WTC11 (cell line): ENCODE data around the gene SQOR. TPM values are rescaled to one million over a fixed set of nuclear protein-coding genes. Genes with fewer than 3 reads are reported as not detected.

ENCODE experiments used
- ATAC-seq: fragments of 200-7000 bp; cut with Tn5 transposase; 2 replicates; pipeline ENCODE4 v1.10.0; 2021; ENCODE audit warnings: mild to moderate bottlenecking, moderate library complexity
- Bru-seq: library from RNA; stranded (reverse); fragments of 400-500 nt; gene quantifications from one replicate; lab custom pipeline; 2021; lab: Mats Ljungman, UMichigan
- CTCF ChIA-PET: fragments of 300-600 bp; sonication (Branson Sonifier 250); formaldehyde crosslinking; loops from one replicate; lab custom pipeline; 2021; ENCODE audit warnings: antibody characterized with exemption; lab: Charles Lee
- POLR2A ChIA-PET: fragments of 350-600 bp; sonication (Branson Sonifier 250); formaldehyde crosslinking; loops from one replicate; lab custom pipeline; 2021; ENCODE audit warnings: antibody characterized with exemption; lab: Charles Lee
- DNase-seq: peaks from one replicate; pipeline ENCODE4 v3.0.0; 2021; ENCODE audit warnings: low spot score
- H3K27ac Mint-ChIP-seq: 2 replicates; pipeline ENCODE4 v1.8.0; 2021; ENCODE audit warnings: mixed read lengths
- H3K27me3 Mint-ChIP-seq: 2 replicates; pipeline ENCODE4 v1.8.0; 2021; ENCODE audit warnings: low read depth, mild to moderate bottlenecking, moderate library complexity, mixed read lengths
- H3K36me3 Mint-ChIP-seq: 2 replicates; pipeline ENCODE4 v1.8.0; 2021; ENCODE audit warnings: mixed read lengths
- H3K4me1 Mint-ChIP-seq: 2 replicates; pipeline ENCODE4 v1.8.0; 2022; ENCODE audit warnings: mixed read lengths
- H3K4me3 Mint-ChIP-seq: 2 replicates; pipeline ENCODE4 v1.8.0; 2021; ENCODE audit warnings: mild to moderate bottlenecking, moderate library complexity, mixed read lengths
- H3K9me3 Mint-ChIP-seq: 2 replicates; pipeline ENCODE4 v1.8.0; 2021; ENCODE audit warnings: mixed read lengths
- ATF1 ChIP-seq: sonication (generic); formaldehyde crosslinking; IDR thresholded peaks from 2 replicates; pipeline ENCODE4 v1.8.1; 2023; ENCODE audit warnings: mild to moderate bottlenecking, moderate library complexity, missing genetic modification reagents
- CREM ChIP-seq: sonication (generic); formaldehyde crosslinking; IDR thresholded peaks from 2 replicates; pipeline ENCODE4 v1.8.1; 2022; ENCODE audit warnings: mild to moderate bottlenecking, missing genetic modification reagents, moderate library complexity
- JAZF1 ChIP-seq: fragments of 250-450 bp; sonication (Bioruptor Pico); IDR thresholded peaks from 2 replicates; pipeline ENCODE4 v1.9.0; 2021; ENCODE audit warnings: moderate library complexity, mild to moderate bottlenecking, inconsistent platforms
- KAT7 ChIP-seq: sonication (generic); formaldehyde crosslinking; IDR thresholded peaks from 2 replicates; pipeline ENCODE4 v1.8.1; 2023; ENCODE audit warnings: missing genetic modification reagents, mild to moderate bottlenecking, borderline replicate concordance
- MXD4 ChIP-seq: fragments of 250-450 bp; sonication (Bioruptor Pico); IDR thresholded peaks from 2 replicates; pipeline ENCODE4 v1.8.0; 2021; ENCODE audit warnings: mild to moderate bottlenecking, moderate library complexity, borderline replicate concordance
- OVOL2 ChIP-seq: fragments of 250-450 bp; sonication (Bioruptor Pico); IDR thresholded peaks from 2 replicates; pipeline ENCODE4 v1.9.0; 2021; ENCODE audit warnings: mild to moderate bottlenecking, borderline replicate concordance
- SMAD3 ChIP-seq: sonication (generic); formaldehyde crosslinking; IDR thresholded peaks from 2 replicates; pipeline ENCODE4 v1.8.0; 2022; ENCODE audit warnings: missing genetic modification reagents, mild to moderate bottlenecking, borderline replicate concordance
- SOX15 ChIP-seq: fragments of 250-450 bp; sonication (Bioruptor Pico); IDR thresholded peaks from 2 replicates; pipeline ENCODE4 v1.9.0; 2021; ENCODE audit warnings: mild to moderate bottlenecking
- TP53 ChIP-seq: sonication (generic); formaldehyde crosslinking; IDR thresholded peaks from 2 replicates; pipeline ENCODE4 v1.8.1; 2023; ENCODE audit warnings: mild to moderate bottlenecking, missing genetic modification reagents
- ZBTB43 ChIP-seq: sonication (generic); formaldehyde crosslinking; IDR thresholded peaks from 2 replicates; pipeline ENCODE4 v1.8.1; 2023; ENCODE audit warnings: mild to moderate bottlenecking, missing genetic modification reagents
- ZNF232 ChIP-seq: sonication (generic); formaldehyde crosslinking; IDR thresholded peaks from 2 replicates; pipeline ENCODE4 v1.8.0; 2022; ENCODE audit warnings: mild to moderate bottlenecking, missing genetic modification reagents
- ZNF263 ChIP-seq: sonication (generic); formaldehyde crosslinking; IDR thresholded peaks from 2 replicates; pipeline ENCODE4 v1.8.1; 2022; ENCODE audit warnings: low read depth, mild to moderate bottlenecking, moderate library complexity, missing genetic modification reagents
- ZNF416 ChIP-seq: fragments of 250-450 bp; sonication (Bioruptor Pico); IDR thresholded peaks from 2 replicates; pipeline ENCODE4 v1.9.0; 2021; ENCODE audit warnings: mild to moderate bottlenecking, inconsistent platforms
- ZNF423 ChIP-seq: fragments of 250-450 bp; sonication (Bioruptor Pico); IDR thresholded peaks from 2 replicates; pipeline ENCODE4 v2.1.2; 2022; ENCODE audit warnings: mild to moderate bottlenecking, moderate library complexity
- ZNF425 ChIP-seq: fragments of 250-450 bp; sonication (Bioruptor Pico); conservative IDR thresholded peaks from 2 replicates; pipeline ENCODE4 v1.9.0; 2021; ENCODE audit warnings: mild to moderate bottlenecking
- long read RNA-seq, 3 experiments: library from RNA in 1 of 3; library from capped mRNA in 1 of 3; library from polyadenylated mRNA in 1 of 3; unstranded in 2 of 3; stranded (forward) in 1 of 3; transcript quantifications; one replicate each; pipeline ENCODE4 v2.0.0, GENCODE V29; 2021
- total RNA-seq: library from RNA; stranded (reverse); gene quantifications from 3 replicates; pipeline ENCODE4 v1.2.3, GENCODE V29; 2021
- TF ChIP-seq, protein P1 (sequence below): sonication (generic); formaldehyde crosslinking; IDR thresholded peaks from 2 replicates; pipeline ENCODE4 v1.8.0; 2022; ENCODE audit warnings: mild to moderate bottlenecking, missing genetic modification reagents
- TF ChIP-seq, protein P2 (sequence below): fragments of 250-450 bp; sonication (Bioruptor Pico); IDR thresholded peaks from 2 replicates; pipeline ENCODE4 v1.9.0; 2021; ENCODE audit warnings: moderate library complexity, mild to moderate bottlenecking, inconsistent platforms, borderline replicate concordance
- TF ChIP-seq, protein P3 (sequence below): fragments of 250-450 bp; sonication (Bioruptor Pico); IDR thresholded peaks from 2 replicates; pipeline ENCODE4 v2.1.2; 2022; ENCODE audit warnings: mild to moderate bottlenecking, moderate library complexity
- TF ChIP-seq, protein P4 (sequence below): sonication (generic); formaldehyde crosslinking; IDR thresholded peaks from 2 replicates; pipeline ENCODE4 v1.8.1; 2023; ENCODE audit warnings: mild to moderate bottlenecking, missing genetic modification reagents

SQOR gene
- total RNA-seq (0.44 to 0.72 TPM (median 0.69 TPM) in 3 replicates), Bru-seq, nascent RNA (percentile 3 among the genes with signal in this experiment)
- long read RNA-seq, experiment 1: 0 reads
- long read RNA-seq, experiment 2: 0 reads
- long read RNA-seq, experiment 3, partial matches to known transcripts: 0 of 3 reads
- long read RNA-seq, experiment 3, other reads (novel, unspliced or antisense): 2 of 3 reads

DNA sequence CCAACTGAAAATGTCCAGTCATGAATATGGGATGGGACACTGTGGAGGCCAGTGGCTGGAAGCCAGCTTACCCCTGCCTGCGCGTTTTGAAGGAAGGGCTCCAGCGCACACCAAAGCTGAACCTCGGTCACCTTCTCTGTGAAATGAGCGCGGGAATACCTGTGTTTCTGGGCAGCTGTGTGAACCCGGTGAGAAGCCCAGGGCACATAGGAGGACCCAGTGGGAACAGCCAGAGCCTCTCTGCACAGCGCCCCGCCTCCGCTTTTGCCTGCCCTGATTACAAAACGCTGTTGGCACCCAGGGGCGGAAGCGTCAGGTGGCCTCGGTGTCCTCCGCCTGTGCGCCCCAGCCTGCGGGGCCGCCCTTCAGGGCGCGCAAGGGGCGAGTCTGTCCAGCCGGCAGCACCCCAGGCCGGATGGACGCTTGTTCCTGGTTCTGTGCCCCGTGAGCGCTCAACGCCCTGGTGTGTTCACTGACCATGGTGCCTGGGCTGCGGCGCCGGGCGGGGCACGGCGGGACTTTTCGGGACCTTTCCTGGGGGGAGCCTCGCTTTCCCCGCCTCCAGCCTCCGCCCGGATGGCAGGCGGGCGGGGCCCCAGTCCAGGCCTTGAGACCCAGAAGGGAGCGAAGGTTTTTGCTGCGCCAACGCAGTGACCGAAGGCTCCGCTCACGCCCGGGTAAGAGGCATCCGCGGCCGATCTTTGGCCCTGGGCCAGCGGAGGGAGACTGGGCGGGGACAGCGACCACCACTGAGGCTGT lies at the start of gene SQOR:
Gene SQOR, plus strand, starts transcription at position 598 of the 759 bp plus-strand sequence. CDS start 23,895 bp downstream, outside the sequence.
- no peaks in the 10 kb centered on the region for H3K9me3 Mint-ChIP-seq
- peaks cover 72% of the 10 kb centered on the region for H3K27me3 Mint-ChIP-seq
- no peaks in the 10 kb centered on the region for H3K36me3 Mint-ChIP-seq
- POLR2A ChIA-PET: no interaction called here
- CTCF ChIA-PET: interaction anchor here (0.7 to 2.0 kb wide), 15 partner anchors 10 to 177 kb away, joined by 3 to 17 read pairs (median 4); partner anchors contain the start of gene BLOC1S6
- no peak for TF ChIP-seq ATF1 (CRISPR knock-in tag)
- TF ChIP-seq TP53 (CRISPR knock-in tag): 0 out of 2 replicates have a peak, but pooled peaks have one; percentile 19
- no peak for TF ChIP-seq ZNF416 (CRISPR knock-in tag)
- TF ChIP-seq, protein P1, sequence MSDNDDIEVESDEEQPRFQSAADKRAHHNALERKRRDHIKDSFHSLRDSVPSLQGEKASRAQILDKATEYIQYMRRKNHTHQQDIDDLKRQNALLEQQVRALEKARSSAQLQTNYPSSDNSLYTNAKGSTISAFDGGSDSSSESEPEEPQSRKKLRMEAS (CRISPR knock-in tag): 0 out of 2 replicates have a peak, but pooled peaks have one; percentile 39
- TF ChIP-seq CREM: no peak
- no peak for TF ChIP-seq ZBTB43
- TF ChIP-seq, protein P2, sequence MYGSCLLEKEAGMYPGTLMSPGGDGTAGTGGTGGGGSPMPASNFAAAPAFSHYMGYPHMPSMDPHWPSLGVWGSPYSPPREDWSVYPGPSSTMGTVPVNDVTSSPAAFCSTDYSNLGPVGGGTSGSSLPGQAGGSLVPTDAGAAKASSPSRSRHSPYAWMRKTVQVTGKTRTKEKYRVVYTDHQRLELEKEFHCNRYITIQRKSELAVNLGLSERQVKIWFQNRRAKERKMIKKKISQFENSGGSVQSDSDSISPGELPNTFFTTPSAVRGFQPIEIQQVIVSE (CRISPR knock-in tag): no peak
- no peak for TF ChIP-seq ZNF232 (CRISPR knock-in tag)
- TF ChIP-seq ZNF423 (CRISPR knock-in tag): peak; percentile 71
- TF ChIP-seq, protein P3, sequence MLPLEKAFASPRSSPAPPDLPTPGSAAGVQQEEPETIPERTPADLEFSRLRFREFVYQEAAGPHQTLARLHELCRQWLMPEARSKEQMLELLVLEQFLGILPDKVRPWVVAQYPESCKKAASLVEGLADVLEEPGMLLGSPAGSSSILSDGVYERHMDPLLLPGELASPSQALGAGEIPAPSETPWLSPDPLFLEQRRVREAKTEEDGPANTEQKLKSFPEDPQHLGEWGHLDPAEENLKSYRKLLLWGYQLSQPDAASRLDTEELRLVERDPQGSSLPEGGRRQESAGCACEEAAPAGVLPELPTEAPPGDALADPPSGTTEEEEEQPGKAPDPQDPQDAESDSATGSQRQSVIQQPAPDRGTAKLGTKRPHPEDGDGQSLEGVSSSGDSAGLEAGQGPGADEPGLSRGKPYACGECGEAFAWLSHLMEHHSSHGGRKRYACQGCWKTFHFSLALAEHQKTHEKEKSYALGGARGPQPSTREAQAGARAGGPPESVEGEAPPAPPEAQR (CRISPR knock-in tag): no peak
- TF ChIP-seq MXD4 (CRISPR knock-in tag): no peak
- no peak for TF ChIP-seq SOX15 (CRISPR knock-in tag)
- H3K4me3 Mint-ChIP-seq: peak within 1 kb of the TSS; percentile 79
- DNase-seq (peak; percentile 65), ATAC-seq (peak; percentile 84)
- no peak within 1 kb of the TSS for H3K27ac Mint-ChIP-seq
- peaks cover 7% of the 10 kb centered on the region for H3K4me1 Mint-ChIP-seq

DNA sequence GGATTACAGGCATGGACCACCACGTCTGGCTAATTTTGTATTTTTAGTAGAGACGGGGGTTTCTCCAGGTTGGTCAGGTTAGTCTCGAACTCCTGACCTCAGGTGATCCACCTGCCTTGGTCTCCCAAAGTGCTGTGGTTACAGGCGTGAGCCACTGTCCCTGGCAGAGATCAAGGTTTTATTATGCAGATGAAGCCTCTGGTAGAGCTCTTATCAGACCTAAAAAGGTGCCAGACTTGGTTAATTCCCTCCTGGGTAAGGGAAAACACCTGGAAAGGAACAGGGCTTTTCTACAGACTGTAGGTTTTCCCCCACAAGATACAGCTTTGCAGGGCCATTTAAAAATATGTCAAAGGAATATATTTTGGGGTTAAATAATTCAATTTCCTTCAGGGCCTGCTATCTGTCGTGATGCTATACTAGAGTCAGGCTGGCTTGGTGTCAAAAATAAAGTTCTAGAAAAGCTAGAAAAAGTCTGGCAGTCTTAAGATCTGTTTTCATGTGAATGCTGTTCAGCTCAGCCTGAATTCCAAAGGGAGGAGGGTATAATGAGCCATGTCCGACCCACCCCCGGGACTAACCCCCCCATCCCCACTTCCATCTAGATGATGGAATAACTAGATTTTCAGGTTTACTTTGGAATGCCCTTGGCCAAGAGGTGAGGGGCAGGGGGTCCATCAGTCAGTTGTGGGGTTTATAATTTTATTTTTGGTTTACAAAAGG lies 49.6 kb upstream of the SQOR start:
- DNase-seq (no peak), ATAC-seq (no peak)
- Mint-ChIP-seq H3K36me3 (no peaks in the 10 kb centered on the region), H3K27ac (no peak overlapping the region), H3K4me3 (peak overlapping the region; percentile 98), H3K4me1 (peaks cover 19% of the 10 kb centered on the region), H3K9me3 (no peaks in the 10 kb centered on the region), H3K27me3 (peaks cover 21% of the 10 kb centered on the region)
- ChIA-PET POLR2A (interaction anchor here (3.4 kb wide), 1 partner anchor 11 kb away, joined by 24 read pairs; no protein-coding TSS in a partner anchor), CTCF (interaction anchor here (1.3 to 4.5 kb wide), 3 partner anchors 11 to 183 kb away, joined by 3 to 55 read pairs (median 4); a partner anchor contains a TSS)
- TF ChIP-seq ZNF425 (CRISPR knock-in tag): no peak
- TF ChIP-seq KAT7: no peak
- no peak for TF ChIP-seq ZNF232 (CRISPR knock-in tag)
- TF ChIP-seq JAZF1 (CRISPR knock-in tag): no peak
- no peak for TF ChIP-seq ZNF263 (CRISPR knock-in tag)
- no peak for TF ChIP-seq OVOL2 (CRISPR knock-in tag)
- TF ChIP-seq, protein P1 (CRISPR knock-in tag): no peak
- TF ChIP-seq, protein P4, sequence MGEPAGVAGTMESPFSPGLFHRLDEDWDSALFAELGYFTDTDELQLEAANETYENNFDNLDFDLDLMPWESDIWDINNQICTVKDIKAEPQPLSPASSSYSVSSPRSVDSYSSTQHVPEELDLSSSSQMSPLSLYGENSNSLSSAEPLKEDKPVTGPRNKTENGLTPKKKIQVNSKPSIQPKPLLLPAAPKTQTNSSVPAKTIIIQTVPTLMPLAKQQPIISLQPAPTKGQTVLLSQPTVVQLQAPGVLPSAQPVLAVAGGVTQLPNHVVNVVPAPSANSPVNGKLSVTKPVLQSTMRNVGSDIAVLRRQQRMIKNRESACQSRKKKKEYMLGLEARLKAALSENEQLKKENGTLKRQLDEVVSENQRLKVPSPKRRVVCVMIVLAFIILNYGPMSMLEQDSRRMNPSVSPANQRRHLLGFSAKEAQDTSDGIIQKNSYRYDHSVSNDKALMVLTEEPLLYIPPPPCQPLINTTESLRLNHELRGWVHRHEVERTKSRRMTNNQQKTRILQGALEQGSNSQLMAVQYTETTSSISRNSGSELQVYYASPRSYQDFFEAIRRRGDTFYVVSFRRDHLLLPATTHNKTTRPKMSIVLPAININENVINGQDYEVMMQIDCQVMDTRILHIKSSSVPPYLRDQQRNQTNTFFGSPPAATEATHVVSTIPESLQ: no peak
- no peak for TF ChIP-seq SMAD3 (CRISPR knock-in tag)
